ENCODE results near the gene NPL.

NPL gene

DNA sequence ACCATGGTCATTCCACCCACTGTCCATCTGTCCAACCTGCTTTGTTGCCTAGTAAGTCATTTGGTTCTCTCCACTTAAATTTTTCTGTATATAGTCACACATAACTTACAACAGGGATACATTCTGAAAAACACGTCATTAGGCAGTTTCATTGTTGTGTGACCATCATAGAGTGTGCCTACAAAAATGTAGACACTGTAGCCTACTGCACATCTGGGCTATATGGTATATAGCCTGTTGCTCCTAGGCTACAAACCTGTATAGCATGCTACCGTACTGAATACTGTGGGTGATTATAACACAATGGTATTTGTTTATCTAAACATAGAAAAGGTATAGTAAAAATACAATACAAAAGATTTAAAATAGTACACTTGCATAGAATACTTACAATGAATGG lies 10.0 kb upstream of the NPL start:
- DNase-seq, result no peak

DNA sequence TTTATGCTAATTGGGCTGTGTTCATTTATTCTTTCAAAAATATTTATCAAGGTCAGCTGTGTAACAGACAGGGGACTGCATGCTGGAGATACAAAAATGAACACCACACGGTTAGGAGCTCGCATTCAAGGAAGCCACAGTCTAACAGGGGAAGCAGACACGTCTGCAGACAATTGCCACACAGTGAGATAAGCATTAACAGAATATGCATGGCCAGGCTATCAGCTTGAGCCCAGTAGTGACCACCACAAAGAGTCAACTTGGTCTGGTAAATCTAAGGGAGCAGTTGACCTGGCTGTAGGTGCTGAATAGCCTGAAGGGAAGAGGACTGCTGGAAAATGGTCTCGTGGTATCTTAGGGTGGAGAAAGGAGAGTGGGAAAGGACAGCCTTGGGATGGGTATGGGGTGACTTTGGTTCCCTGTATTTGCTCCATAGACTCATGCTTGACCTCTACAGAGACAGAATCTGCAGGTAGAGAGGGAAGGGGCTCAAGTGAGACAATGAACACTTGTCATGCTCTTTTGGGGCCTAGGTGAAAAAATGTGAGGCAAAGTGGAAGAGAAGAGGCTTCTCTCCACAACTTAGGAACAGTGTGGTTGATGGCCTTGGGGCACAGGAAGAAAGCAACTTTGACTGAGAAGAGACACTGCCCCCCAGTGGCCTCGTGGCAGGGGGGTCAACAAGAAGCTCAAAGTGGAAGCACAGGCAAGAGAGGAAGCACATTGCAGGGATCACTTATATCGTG lies 7.6 kb upstream of the NPL start:
- DNase-seq, result peak; percentile 74

DNA sequence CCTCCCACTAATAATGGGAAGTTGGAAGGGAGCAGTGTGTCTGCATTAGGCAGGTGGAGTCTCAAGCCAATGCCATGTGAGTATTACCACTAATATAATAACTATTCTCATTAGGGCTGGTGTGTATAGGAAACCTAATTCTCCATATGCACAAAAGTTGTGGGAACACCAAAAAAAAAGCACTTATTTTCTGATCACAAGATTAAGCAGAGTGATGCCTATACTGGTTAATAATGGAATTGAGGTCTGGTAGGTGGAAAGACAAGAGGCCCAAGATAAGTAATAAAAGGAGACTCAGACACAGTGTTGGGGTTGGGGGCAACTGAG lies 7.0 kb upstream of the NPL start:
- no peak for DNase-seq

DNA sequence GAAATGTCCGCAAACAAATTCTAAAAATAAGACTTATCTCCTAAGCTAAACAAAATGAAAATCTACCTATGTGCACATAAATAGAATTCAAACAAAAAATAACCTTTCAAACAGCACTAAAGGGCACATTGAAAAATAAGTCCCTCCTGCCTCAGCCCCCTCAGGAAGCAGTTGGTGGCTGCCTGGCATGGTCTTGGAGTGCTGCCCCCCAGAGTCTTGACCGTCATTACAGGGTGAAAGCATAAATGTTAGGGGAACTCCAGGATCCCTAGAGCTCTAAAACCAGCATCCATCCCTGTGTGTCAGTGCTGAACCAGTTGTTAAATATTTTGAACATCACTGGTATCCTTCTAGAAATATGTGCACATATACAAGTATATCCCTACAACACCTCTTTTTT lies 6.5 kb upstream of the NPL start:
- DNase-seq, result no peak

DNA sequence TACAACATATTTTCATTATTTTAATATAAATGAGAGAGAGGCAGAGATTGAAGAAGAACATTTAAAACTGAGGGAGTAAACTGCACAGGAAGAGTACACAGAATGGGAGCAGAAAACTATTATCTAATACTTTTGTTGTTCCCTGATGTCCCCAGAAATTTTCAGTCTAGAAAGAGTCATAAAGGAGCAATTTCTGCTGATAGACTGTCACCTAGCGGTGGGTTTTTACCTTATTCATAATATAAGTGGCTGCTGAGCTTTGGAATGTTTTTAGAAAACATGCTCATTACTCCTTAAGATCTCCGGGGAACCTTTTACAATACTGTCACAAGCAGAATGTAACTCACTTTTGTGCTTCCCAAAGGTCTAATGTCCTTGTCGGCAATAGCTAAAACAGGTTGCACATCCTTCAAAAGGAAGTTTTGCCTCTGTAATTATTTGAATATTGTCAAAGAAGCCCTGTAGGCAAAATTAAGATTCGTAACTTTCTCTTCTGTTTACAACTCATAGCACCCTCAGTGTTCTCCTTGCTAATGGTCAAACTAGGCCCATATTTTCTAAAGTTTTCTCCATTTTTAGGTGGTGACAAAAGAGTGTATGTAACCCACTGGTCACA lies 4.9 kb upstream of the NPL start:
- DNase-seq, result peak; percentile 55

DNA sequence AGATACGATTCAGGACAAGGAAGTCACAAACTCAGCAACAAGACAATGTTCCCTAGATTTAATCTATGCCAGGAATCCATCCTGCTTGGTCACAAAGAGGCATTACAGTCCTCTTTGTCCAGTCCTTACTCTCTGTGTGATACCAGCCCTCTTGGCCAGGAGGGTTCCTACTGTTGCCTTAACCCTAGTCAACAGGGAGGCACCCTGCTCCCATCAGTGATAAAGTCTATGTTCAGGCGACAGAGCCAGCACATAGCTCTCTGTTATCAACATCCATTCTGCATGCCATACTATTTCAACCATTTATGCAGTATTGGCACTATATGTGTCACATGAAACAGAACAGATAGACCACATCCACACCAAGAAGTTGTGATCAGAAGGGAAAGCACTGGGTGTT lies 4.4 kb upstream of the NPL start:
- no peak for DNase-seq

DNA sequence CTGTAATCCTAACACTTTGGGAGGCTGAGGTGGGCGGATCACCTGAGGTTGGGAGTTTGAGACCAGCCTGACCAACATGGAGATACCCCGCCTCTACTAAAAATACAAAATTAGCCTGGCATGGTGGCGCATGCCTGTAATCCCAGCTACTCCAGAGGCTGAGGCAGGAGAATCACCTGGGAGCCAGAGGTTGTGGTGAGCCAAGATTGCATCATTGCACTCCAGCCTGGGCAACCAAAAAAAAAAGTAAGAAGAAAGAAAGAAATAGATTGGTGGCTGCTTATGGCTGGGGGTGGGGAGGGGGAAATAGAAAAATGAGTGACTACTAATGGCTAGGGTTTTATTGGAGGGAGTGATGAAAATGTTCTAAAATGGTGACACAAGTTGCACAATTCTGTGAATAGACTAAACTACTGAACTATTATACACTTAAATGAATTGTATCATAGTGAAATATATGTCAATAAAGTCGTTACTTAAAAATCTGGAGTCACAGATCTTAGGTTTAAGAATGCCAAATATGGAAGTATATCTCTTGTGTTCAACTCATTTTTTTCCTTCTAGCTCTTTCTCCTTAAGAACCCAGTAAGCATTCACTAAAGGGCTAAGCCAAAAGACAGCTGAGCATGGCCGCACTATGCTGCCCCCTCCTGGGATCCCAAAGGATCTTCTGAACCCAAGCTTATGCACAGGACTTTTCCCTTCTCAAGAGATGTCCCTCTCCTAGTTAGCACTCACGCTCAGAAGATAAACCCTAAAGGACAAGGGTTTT lies 3.2 kb upstream of the NPL start:
- DNase-seq, result peak; percentile 51

DNA sequence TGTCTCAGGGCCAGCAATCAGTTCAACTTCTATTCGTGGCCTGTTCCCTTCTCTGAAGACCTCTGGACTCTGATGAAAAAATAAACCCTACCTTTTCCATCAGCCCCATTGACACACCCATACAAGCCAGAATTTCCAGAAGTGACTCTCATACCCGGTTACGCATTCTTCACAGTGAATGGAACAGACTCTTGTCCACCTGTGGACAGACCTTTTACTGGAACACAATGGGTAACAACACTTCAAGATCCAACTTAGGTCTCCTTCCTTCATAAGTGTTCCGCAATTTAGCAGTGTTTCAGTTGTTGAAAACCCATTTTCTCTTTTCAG lies 2.6 kb upstream of the NPL start:
- DNase-seq, result no peak

DNA sequence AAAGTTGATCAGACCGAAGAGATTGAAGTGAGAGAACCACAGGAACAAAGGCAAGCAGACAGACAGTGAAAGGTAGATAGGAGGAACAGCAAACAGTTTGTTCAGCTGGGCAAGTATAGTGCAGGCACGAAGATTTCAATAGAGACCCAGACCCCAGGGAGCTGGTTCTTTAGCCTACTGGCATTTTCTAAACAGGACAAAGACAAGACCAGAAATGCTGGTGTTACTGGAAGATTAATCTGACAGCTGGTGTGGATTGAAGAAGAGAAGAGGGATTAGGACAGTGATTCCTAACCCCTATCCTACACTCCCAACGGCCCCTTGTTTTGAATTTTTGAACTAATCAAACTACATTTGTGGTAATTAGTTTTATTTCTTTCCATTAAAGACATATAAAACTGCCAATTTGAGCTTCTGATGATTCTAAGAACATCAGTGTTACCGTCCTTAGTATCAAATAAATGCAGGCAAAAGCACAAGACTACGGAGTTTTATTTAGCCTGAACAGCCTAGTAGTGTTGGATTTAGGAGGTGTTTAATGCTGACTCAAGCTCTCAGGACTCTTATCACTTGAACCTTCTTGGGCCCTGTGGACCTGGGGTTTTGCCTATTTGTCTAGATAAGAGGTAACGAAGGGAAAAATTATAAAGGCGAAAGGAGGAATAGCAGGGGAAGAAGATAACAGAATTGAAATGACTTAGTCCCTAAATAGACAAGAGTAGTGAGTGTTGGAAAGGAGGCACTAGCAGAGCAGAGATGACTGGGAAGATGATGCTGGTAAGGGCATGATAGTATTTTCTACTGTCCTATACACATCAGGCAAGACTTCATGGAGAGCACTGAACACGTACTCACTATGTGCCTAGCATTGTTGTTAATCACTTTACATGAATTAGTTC lies 2.0 kb downstream of the NPL start:
- no peak for DNase-seq

DNA sequence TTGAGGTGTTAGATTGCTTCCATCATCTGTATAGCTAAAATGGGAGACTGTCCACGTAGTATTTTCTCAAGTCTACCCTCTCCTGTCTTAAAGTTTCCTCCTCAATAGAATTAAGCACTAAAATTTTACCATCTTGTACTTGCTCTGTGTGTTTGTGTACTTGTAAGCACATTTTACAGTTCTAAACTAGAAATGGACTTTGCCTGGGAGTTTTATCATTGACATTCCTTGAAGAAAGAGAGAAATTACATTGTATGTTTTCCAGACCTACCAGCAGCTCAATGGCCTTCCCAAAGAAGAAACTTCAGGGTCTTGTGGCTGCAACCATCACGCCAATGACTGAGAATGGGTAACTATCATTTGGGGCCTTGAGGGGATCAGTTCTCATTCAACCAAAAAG lies 4.5 kb downstream of the NPL start:
- no peak for DNase-seq

DNA sequence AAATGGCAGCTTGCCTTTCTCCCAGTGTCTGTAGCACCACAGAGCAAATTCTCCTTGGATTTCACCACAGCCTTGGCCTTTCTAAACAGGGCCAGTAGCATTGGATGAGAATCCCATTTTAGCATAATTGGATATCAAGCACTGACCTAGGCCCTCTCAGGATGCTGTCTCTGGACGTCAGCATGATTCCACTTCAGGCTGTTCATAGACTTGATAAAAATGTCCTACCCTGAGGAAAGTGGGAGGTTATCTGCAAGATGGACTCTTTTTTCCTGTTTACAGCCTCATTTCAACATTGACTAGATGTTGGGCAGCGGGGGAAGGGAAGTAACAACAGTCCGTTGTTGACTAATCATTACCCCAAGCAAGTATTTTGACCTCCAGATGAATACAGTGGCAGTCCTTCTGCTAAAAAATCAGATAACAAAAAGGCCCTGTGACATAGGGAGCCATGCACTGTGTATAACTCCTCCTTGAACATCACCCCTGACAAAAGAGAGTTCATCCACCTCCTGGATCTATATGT lies 5.2 kb downstream of the NPL start:
- DNase-seq, result no peak

DNA sequence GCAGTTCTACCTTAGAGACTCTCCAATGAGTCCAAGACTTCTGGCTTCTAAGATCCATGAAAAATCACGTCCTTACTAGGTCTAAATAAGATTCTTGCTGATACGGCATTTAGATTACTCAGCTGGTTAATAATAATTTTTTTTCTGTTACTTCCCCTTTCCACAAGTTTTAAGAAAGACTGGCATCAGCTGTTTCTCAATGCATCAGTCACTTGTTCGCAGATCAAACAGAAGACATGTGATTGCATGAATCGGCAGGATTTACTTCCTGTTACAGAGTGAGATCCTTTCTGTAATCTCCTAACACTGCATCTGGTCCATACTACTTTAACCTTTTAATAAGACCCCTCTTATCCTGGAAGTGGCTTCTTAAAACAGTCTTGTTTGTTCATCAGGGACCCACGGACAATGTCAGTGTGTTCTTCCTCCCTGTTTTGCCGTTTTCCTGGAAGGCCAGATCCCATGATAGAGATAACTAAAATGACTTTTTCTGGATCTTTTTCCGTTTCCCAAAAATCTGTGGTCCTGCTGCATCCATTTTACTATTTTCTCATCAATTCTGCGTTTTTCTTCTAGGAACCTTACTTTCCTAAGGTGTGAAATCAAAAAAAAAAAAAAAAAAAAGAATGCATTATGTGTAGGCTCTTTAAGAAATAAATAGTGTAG lies 6.1 kb downstream of the NPL start:
- no peak for DNase-seq

DNA sequence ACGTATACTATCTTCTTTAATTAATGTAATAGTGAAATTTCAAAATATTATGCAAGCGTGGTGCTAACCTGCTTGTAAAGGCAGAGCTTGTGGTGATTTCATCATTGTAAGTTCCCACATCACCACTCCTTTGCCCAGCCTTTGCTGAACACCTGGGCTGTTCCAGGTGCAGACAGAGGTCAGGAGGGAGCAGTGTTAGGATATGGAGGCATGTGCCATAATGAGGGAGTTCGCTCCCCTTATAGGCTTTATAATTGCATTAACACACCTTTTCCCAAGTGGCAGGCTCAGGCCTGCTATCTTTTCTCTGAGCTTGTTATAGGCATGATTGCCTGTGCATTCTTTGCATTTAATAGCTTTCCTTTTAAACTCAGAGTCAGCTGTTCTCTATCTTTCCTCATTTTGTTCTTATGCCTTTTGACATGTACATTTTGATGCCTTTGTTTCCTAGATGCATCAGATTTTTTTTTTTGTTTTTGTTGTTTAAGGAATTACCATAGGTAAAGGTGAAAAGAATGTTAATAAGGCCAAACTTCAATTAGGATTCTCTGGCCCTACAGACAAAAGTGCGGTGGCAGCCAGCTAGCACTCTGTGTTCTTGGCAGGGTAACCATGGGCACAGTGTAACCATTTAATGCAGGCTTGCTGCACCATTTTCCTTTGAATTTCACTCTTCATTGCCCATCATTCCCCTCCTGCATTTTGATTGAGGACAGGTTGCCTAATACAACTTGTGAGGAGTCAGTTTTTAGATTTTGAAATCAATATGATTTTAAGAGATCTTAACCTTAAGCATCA lies 12.6 kb downstream of the NPL start:
- DNase-seq, result no peak

DNA sequence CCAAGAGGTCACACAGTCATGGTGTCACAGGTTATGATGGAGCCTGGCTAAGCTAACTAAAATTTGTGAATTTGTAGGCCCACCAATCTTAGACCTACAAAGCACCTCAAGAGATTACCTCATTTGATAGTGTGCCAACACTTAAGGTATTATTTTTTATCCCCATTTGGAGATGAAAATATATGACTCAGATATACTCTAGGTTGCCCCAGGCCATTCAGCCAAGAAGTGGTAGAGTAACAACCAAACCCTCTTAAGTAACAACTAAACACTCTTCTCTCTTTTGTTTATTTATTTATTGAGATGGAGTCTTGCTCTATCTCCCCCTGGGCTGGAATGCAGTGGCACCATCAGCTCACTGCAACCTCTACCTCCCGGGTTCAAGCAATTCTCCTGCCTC lies 14.3 kb downstream of the NPL start:
- no peak for DNase-seq

DNA sequence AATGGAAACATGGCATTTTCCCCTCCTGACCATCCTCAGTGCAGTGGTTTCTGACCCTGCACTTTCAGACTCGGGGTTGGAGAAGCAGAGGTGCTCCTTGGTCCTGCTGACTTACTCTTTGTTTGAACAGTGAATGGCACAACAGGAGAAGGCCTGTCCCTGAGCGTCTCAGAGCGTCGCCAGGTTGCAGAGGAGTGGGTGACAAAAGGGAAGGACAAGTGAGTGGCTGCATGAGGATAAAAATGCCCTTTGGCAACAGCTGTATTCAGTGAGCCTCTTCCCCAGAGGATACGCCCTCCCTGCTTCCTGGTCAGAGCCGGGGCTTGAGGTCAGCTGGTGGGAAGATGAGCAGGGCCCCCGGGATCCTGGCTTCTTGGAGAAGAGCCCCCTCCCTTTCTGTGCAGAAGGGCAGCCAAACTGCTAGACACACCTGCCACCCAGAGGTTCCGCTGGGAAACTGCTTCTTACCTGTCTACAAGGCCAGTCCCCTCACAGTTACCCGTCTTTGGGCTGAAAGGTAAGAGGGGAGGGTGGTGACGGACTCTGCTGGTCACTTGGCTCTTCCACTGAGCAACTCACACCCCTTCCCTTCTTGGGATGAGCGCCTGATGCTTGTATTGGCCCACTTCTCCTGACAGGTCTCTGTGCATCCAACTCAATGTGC lies 16.6 kb downstream of the NPL start:
- no peak for DNase-seq

DNA sequence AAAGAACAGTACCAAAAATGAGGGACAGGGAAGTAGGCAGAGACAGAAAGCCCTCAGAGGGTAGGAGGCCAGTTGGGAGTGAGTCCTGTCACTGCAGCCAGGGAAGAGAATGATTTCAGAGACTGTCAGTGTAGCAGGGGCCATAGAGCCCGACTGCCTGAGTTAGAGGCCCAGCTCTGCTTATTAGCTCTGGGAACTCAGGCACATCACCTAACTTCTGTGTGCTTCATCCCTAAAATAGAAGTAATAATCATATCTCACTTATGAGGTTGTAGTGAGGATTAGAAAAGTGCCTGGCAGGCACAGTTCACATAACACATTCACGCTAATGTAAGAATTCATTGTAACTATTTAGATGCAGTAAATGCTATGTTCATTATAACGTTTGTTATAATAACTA lies 18.3 kb downstream of the NPL start:
- no peak for DNase-seq

DNA sequence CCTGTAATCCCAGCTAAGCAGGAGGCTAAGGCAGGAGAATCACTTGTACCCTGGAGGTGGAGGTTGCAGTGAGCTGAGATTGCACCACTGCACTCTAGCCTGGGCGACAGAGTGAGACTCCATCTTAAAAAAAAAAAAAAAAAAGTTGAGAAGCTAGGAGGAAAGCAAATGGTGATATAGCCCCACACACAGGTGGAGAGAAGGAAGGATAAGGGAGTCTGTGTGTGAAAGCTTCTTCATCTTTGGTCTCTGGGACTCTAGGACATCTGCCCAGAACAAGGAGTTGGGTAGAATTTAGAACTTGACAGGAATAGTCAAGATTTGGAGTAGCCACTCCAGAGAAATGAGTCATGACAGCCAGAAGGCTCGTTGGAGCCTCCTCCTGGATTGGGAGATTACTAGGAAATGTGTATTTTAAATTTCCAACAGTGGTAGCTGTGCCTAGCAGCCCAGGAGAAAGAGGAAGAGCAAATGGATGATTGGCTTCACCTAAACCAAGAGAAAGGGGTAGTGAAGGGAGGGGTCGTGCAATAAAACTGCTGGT lies 19.9 kb downstream of the NPL start:
- DNase-seq, result no peak

DNA sequence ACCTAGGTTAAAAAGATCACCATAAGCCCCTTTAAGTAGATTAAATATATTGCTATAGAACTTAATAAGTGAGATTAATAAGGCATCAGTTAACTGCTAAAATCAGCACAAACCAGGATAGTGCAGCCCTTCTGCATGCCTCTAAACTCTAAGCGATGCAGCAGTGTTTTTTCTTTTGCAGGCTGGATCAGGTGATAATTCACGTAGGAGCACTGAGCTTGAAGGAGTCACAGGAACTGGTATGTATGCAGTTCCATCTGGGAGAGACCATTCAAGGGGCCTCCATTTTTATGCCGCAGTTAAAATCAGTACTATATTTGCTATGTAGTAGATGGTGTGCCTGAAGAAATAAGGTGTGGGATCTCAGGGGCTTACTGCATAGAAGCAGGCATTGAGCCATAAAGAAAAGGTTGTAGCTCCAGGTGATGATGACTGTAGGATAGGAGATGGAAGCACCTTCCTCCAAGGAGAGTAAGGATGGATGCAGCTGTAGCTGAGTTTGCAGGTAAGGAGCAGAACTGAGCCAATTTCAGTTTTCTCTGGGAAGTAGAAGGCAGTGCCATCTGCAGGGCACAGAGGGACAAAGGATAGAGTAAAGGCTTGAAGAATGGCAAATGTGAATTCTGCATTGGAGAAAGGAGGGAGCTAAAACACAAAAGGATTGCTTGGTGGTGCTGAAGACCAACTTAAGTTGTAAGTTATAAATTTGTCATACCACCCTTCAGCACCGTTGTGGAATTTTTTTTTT lies 22.6 kb downstream of the NPL start:
- DNase-seq, result no peak

DNA sequence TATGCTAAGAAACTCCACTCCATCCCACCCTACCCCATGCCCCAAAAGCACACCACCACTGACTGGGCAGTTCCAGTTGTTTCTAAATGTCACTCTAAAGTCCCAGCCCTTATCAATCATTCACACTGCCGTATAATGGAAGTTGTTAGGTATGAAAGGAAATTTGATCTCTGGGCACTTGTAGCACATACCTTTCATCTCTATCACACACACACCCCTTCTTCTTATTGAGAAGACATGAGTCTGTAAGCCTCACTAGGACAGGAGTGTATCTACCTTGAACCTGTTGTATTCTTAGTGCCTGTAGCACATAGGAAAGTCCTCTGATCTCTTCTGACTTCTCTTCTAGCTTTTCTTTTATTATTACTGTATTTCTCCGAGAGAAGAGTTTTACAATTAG lies 27.3 kb downstream of the NPL start:
- DNase-seq, result no peak

DNA sequence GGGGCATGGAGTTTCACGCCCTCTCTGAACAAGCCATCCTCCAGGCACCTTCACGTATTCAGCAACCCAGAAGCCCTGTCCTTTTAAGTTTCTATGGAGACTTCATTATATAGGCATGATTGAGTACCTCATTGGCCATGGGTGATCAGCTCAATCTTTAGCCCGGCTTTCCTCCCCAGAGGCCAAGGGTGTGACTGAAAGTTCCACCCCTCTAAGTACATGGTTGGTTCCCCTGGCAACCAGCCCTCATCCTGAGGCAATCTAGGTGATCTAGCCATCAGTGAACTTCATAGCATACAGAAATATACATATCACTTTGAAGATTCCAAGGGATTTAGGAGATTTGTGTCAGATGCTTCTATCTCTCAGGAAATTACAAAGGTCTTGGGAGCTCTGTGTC lies 28.2 kb downstream of the NPL start:
- DNase-seq, result no peak
